HG03159 (cell line): ENCODE data around the gene INHBB.
A peak's percentile ranks its signal among the peaks of the same experiment; 100 is the strongest.
"Not testable (repeated sequence)": the region's sequence is repeated elsewhere in the genome, so short reads cannot be mapped to it uniquely, and the experiment has no call there.

Source experiments
- ATAC-seq: cut with Tn5 transposase; IDR thresholded peaks from one replicate; pipeline ENCODE4 v1.9.1; 2021; ENCODE audit warnings: mild to moderate bottlenecking, moderate library complexity; ENCODE audit not compliant: unreplicated experiment

INHBB gene

GRCh38 chr2:120346026-120346666 is at the start of gene INHBB:
Gene INHBB (plus strand): TSS chr2:120346136. CDS start chr2:120346189, 53 bp downstream.
- ATAC-seq = no peak

GRCh38 chr2:120298173-120298835 is 47.6 kb upstream of the INHBB start:
- ATAC-seq = no peak

DNA sequence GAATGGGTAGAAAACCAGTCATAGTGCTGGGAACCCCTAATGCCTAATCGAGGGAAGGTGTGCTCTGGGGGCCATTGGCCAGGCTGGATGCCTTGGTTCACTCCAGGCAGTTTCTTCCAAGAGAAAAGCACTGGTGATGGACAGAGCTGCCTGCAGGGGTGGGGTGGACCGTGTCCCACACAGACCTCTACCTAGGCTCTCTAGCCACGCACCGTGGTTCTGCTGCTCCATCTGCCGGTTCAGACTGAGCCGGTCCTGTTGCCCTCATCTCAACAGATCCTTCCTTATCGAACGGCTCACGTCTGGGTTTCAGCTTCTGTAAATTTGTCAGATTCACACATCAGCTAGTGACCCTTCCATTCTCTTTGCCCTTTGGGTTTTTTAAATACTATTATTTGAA is 46.9 kb upstream of the INHBB start:
- ATAC-seq = no peak

DNA sequence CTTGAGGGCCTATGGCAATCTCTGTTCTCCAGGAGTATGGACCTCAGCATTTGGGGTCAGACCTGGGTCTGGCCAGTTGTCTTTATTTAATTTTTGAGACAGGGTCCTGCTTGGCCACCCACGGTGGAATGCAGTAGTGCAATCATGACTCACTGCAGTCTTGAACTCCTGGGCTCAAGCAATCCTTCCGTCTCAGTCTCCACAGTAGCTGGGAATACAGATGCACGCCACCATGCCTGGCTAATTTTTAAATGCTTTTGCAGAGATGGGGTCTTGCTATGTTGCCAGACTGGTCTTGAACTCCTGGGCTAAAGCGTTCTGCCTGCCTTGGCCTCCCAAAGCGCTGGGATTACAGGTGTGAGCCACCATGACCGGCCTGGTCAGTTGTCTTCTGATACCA is 46.4 kb upstream of the INHBB start:
- ATAC-seq = no peak

DNA sequence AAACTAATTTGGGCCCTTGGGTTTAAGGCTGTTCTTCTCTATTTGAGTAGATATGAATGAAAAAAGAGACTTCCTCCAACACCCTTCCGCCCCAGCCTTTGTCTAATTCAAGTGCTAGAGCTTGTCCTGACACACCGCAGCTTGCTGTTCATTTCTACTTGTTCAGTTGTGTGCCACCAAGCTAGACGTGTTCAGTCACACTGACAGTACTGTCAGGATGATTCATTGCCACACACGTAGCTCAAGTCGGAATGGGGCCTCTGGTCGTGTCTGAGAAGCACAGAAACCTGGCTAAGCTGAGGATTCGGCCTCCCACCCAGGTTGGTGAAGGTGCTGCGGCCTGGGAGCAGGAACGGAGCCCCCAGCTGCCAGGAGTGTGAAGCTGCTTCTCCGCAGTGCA is 45.6 kb upstream of the INHBB start:
- no peak for ATAC-seq

- ATAC-seq = no peak
These were observed 44.7 kb upstream of the INHBB start for GRCh38 chr2:120301284-120301683.

DNA sequence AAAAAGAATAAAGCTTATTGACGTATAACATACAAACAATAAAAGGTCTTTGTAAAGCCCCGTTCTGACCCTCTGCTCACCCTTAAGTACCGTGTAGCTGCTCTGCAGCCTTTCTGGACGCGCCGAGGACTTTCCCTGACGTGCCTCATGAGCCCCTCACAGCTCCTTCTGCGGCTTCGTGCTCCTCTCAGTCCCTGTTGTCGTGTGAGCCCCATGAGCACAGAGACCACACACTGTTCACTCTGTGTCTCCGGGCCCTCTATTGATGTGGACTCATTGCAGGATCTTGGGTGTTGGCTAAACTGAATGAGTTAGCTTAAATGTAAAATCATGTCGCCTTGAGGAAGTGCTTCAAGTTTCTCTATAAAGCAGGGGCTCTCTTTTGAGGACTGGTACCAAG is 43.6 kb upstream of the INHBB start:
- no peak for ATAC-seq

- no peak for ATAC-seq
These were observed 42.8 kb upstream of the INHBB start for GRCh38 chr2:120303177-120303576.

- ATAC-seq = no peak
These were observed 40.6 kb upstream of the INHBB start for GRCh38 chr2:120305296-120305695.

- no peak for ATAC-seq
These were observed 39.9 kb upstream of the INHBB start for GRCh38 chr2:120305937-120306490.

DNA sequence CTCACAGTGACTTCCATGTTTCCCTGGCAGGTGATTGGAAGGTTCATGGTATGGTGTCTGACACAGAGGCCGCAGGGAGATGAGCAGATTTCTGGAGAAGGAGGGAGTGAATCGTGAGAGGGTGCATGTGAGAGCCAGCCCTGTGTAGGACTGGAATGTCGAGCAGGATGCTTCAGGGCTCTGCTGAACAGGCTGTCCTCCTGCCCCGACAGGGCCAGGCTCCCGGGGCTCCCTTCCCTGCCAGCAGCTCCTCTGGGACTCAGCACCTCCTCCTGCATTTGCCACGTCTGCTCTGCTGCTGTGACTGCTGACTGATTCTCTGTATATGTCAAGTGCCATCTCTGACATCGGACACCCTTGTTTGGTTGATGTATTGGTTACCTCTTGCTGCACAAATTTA is 38.5 kb upstream of the INHBB start:
- no peak for ATAC-seq

DNA sequence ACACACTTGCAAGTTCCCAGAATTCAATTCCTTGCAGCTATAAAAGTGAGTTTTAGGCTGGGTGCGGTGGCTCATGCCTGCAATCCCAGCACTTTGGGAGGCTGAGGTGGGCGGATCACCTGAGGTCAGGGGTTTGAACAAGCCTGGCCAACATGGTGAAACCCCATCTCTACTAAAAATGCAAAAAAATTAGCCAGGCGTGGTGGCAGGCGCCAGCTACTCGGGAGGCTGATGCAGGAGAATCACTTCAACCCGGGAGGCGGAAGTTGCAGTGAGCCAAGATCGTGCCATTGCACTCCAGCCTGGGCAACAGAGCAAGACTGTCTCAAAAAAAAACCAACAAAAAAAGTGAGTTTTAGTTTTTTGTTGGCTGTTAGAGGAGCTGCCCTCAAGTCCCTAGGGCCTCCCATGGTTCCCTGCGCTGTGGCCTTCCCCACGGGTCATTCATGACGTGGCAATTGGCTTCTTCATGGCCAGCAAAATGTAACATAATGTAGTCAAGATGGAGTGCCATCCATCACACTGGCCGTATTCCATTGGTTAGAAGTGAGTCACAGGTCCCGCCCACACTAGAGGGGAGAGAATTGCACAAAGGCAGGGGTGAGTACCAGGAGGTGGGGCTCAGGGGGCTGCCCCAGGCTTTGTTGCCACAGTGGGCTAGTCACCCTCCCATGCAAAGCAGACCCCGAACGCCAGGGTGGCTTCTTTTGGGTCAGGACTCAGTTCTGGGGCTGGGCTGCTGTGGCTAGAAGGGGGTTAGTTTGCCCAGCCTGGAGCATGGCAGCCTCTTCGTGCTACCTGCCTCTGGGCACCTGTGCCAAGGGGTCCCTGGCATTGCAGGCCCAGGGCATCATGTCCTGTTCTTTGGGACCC is 37.7 kb upstream of the INHBB start:
- ATAC-seq = no peak

- no peak for ATAC-seq
These were observed 35.8 kb upstream of the INHBB start for GRCh38 chr2:120310136-120310535.

DNA sequence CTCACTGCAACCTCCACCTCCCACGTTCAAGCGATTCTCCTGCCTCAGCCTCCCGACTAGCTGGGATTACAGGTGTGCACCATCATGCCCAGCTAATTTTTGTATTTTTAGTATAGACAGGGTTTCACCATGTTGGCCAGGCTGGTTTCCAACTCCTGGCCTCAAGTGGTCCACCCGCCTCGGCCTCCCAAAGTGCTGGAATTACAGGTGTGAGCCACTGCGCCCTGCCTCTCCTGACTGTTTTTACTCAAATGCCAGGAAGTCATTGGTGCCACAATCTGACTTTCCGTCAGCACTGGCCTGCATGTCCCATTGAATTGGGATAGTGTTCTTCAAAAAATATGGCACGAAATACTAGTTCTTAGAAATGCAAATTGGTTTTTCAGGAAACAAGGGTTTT is 35.1 kb upstream of the INHBB start:
- ATAC-seq = not testable (repeated sequence)

GRCh38 chr2:120312076-120312475 is 33.9 kb upstream of the INHBB start:
- ATAC-seq = no peak

GRCh38 chr2:120312860-120313694 is 32.9 kb upstream of the INHBB start:
- ATAC-seq = peak; percentile 42

GRCh38 chr2:120313695-120314615 is 32.0 kb upstream of the INHBB start:
- ATAC-seq = no peak

GRCh38 chr2:120314690-120315366 is 31.1 kb upstream of the INHBB start:
- no peak for ATAC-seq
